Hematopoietic multipotent progenitor cell treated with erythropoietin and hydrocortisone succinate and interleukin-3 and kit ligand, for 4 days (in vitro differentiated cells): ENCODE results near the gene PEX5L.
A peak's percentile ranks its signal among the peaks of the same experiment; 100 is the strongest.

Experiments used
- DNase-seq: peaks from one replicate; pipeline ENCODE4 v3.0.0-alpha.2; 2015

Gene PEX5L

DNA sequence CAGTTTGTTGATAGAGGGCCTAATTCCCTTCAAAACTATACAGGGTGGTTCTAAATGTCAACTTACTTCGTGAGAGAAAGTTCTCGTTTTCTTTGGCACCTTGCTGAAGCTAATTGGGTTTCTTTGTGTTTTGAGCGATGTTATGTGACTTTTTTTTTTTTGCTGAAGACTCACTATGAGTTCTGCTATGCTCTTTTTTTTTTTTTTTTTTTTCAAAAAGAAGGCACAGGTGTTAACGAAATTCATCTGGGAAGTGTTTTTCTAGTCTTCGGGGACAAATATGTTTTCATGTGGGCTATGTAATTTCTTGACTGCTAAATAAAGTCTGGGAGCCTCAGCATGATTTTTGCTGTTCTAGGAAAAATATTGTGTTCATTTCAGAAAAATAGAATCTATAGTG is 81.5 kb downstream of the PEX5L start:
- DNase-seq = no peak

DNA sequence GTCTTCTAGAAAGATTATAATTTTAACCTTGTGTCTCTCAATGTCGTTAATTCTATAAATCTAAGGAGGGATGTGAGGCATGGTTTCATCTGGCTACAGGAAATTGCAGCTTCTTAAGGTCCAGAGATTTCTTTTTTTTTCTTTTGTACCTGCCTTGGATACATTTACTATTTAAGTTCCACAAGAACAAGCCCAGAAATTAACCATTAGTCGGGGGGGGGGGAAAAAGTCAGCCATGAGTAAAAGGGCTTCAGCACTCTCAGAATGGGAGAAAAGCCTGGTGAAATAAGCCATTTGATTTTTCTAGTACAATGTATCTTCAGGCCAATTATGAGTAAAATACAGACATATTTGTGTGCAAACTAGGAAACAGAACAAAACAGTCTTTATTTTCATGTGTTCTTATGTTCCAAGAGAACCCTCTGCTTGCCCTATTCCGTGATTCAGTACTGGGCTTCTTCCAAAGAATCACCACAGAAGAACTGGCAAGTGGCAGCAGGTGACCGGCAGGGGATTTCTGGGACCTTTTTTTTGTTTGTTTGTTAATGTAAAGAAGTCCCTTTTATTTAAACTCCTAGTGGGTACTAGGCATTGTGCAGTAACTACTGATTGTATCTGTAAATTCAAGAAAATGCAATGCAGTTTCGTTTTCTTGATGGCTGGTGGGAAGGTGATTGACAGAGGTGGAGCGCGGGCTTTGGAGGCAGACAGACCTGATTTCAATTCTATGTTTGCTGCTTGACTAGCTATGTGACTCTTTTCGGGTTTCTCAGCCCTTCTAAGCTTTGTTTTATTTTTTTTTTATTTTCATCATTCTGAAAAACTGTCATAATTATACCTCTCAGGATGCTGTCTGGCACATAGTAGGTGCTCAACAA is 82.5 kb downstream of the PEX5L start:
- DNase-seq = no peak

DNA sequence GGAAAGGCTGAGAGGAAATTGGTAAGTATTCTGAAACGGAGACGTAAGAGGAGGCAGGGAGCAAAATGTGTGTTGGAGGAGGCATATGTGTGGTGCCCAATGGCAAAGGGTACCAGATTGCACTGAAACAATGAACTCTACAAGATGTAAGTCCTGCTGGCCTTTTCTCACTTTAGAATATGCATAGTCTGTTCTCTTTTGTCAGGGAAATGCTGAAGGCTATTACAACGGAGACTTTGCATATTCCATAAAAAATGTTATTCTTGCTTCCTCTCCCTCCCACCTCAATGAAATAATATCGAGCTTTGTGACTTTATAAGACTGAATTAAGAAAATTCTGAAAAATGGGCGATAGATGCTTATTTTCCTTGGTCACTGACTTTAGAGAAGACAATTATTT is 85.9 kb downstream of the PEX5L start:
- DNase-seq = no peak

- no peak for DNase-seq
Observed at GRCh38 chr3:179949869-179950268, 86.9 kb downstream of the PEX5L start.

- DNase-seq = no peak
Observed at GRCh38 chr3:179949412-179949811, 87.3 kb downstream of the PEX5L start.

- DNase-seq = no peak
Observed at GRCh38 chr3:179948740-179949139, 88.0 kb downstream of the PEX5L start.

GRCh38 chr3:179945569-179945968 is 91.2 kb downstream of the PEX5L start:
- no peak for DNase-seq

DNA sequence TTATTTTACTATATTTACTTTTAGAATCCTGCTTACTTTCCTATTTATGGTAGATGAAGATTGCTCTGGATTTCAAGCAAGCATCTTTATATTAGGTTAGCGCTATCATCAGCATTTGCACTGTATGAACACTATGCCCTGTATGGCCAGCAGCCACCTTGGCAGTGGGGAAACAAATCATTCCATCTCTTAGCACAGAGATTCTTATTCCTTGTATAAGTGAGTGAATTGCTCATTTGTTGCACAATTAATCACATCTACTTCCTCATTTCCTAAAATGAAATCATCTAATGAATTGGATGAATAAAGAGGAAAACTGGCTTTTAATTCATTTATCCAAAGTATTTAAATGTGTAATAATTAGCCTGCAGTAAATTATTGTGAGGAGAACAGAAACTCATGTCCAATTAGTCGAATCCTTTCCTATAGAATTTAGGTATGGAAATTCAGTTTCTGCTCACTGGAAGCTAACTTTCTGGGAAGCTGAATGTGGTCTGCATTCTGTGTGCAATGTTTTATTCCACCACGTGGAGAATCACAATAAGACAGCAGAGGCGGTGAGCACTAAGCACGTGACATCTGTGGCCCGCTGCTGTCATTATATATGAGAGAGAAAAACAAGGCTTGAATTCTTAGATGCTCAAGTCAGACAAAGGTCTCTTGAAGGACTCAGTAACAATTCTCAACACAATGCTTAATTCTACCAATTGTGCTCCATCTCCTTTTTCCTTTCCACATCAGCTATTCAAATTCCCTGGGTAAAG is 93.4 kb downstream of the PEX5L start:
- DNase-seq = no peak

DNA sequence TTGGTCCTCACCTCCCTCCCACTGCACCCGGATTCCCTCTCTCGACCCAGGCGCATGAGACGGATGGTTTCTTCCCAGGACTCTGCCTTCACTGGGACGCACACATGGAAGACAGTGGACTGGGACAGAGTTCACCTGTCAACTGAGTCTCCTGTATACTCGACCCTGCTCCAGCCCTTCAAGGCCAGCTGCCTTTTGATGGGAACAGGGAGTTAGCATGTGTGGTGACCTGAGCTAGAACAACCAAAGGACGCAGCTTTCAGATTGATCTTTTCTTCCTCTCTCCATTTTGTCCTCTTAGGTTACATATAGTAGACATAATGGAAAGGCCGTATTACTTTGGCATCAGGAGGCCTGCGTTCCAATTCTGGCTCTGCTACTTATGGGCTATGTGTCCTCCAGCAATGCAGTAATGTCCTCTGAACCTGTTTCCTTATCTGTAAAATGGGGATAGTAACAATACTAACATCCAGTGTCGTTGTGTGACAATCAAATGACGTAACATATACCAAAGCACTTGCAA is 94.1 kb downstream of the PEX5L start:
- DNase-seq = no peak

- DNase-seq = no peak
Observed at GRCh38 chr3:179935710-179936109, 101.0 kb downstream of the PEX5L start.

DNA sequence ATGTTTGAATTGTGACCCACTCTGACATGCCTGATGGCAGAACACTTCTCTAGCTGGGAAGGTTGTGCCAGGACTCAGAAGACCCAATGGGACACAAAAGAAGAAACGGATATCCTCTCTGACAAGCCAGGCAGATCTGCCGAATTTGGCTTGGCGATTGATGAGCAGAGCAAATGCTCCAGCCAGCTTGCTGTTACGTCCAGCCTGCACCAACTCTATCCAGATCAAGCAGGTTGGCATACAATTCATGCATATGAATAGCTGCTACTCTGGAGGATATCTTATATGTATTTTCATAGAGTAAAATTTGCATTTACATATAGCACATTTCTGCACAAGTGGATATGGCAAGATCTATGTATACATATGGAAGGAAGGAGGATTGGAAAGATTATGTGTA is 102.8 kb downstream of the PEX5L start:
- DNase-seq = no peak

DNA sequence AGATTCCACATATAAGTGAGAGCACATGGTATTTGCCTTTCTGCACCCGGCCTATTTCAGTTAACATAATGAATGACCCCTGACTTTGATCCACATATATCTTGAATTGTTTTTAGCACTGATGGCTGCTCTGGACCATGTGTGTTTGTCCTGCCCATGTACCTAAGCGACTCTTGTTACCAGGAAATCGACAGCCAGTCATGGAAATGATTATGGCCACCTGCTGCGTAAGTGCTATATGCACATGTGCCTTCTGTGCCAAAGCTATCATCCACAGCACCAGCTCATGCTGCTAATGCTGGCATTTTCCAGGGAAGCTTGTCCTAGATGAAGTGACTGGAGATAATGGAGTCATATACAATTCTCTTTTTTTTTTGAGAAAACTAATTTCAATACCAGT is 103.7 kb downstream of the PEX5L start:
- DNase-seq = no peak

DNA sequence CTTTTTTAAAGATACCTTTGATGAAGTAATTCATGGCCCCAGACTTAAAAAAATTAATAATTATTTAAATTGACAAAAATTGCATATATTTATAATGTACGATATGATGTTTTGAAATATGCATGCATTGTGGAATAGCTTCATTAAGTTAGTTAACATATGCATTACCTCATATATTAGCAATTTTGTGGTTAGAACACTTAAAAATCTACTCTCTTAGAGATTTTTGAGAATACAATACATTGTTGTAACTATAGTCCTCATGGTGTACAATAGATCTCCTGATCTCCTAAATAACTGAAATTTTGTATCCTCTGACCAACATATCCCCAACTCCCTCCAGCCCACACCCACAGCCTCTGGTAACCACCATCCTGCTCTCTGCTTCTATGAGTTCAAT is 104.1 kb downstream of the PEX5L start:
- no peak for DNase-seq

- DNase-seq = peak; percentile 70
Observed at GRCh38 chr3:179929091-179929529, 107.6 kb downstream of the PEX5L start.

DNA sequence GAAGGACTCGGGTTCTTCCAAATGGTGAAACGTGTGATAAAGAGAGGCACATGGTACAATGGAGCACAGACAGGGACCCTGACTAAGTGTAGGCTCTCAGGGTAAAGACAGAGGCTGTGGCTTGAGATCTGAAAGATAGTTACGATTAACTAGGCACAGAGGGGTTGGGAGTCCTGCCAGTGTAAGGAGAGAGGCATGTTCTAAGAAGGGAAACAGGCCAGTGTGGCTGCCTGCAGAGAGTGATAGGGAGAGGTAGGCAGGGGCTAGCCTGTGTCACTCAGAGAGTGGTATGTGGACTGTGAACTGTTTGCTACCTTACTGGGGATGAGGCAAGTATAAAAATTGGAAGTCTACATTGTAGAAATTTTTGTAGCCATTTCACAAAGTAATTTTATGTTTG is 109.5 kb downstream of the PEX5L start:
- peak; percentile 4 for DNase-seq

DNA sequence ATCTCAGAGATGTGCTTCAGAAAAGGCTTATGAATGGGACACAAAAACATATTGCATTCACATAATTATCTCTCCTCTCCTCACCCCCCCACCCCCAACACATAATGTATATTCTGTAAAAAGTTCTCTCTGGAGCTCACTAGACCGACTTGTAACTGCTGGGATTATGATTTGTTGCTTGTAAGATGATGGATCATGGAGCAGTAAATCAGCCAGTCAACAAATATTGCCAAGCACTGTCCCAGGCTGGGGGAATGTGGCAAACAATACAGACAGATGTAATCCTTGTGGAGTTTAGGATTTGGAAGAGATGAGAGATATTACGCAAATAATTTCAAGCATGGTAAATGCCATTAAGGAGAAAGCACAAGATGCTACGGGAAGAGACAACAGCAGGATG is 114.8 kb downstream of the PEX5L start:
- DNase-seq = no peak

- no peak for DNase-seq
Observed at GRCh38 chr3:179921500-179921899, 115.2 kb downstream of the PEX5L start.

DNA sequence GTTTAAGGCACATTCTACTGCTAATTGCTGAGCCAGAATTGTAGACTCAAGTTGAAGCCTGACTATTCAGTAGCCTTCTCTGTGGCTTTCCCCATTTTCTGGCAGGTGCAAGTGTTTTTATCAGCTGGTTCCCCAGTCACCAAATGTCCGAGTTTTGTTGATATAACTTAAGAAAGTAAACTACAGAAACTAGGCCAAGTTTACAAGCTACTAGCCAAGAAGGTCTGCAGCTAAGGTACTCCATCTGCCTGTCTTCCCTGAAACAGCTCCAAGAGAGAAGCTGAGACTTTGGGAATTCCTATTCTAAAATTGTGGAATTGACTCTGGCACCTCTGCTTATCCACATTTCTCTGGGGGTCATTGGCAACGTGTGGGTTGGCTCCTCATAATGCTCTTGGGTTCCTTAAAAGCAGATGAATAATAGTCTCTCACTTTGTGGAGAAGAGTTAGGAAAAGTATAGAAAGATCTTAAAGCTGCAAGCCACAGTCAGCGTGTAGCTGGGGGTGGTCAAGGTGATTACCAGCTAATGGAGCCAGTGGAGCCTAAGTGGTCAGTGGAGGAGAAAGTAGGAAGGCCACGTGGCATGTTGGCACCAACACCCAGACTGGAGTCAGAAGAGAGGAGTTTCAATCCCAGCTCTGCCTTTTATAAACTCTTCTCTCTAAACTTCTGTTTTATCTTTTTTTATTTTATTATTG is 128.8 kb downstream of the PEX5L start:
- DNase-seq = no peak

DNA sequence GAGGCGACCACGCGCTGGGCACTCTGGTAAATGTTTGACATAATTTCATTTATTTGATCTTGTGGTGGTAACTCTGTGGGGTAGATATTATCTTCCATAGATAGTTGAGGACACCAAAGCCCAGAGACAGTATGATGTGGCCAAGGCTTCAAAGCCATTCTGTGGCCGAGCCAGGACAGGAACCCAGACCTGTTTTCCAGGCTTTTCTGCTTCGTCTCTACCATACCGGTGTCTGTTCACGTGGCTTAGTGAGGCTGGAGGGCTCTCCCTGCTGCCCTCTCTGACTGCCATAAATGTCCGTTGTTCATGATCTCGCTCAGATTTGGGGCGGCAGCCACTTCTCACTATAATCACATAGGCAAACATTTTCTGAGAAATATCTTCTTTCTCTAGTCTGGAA is 134.7 kb downstream of the PEX5L start:
- no peak for DNase-seq

DNA sequence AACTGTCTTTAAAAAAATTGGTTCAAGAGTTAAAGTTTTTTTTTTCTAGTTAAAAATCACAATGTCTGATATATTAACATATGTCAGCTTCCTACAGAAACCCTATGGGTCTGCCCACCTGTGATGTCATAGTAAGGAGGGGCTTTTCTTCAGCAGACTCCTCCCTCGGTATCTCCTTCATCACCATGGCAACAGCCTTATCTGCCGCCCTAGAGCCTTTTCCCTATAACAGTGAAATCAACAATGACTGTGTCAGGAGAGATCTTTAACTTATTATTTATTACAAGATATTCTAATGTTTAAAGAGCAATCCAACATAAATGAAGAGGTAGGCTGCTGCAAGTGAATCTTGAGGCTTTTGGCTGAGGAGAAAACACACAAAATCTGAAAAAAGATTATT is 138.7 kb downstream of the PEX5L start:
- peak; percentile 89 for DNase-seq

- DNase-seq = no peak
Observed at GRCh38 chr3:179897231-179897630, 139.5 kb downstream of the PEX5L start.

DNA sequence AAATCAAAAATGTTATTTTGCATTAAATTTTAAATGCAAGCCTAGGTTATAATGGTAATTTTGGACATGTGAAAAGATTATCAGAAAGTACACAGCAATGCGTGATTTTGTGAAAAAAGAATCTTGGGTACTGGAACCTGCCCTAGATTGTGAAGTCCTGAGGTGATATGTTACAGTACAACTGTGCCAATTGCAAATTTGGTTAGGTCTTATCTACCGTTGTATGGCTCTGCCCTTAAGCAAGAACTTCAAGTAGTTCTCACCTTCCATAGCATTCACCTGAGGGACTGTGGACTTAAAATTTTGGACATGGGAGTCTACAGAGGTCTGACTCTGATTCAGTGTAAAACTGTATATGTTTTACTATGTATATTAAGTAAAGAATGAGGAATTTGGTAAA is 140.2 kb downstream of the PEX5L start:
- DNase-seq = no peak

DNA sequence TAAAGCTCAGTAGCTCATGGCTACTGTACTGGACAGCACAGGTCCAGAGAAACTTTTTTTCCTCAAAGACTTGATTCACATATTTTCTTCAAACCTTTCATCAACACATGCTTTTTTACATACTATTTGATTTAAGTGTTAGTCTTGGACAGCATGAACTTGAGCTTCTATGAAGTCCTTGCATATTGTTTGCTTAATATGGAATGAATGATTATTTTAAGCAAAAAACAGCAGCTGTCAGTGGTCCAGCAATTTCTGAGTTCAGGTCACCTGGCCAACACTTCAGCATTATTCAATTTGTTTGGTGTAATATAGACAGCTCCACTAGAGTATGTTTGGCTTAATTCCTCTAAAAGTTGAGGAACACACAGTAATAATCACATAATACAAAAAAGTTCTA is 141.4 kb downstream of the PEX5L start:
- no peak for DNase-seq
